Suprapubic skin (tissue), 4 donors: ENCODE data around the gene GPRC5B. TPM values are rescaled to one million over a fixed set of nuclear protein-coding genes. Genes with fewer than 3 reads are reported as not detected.

ENCODE experiments used
- DNase-seq, 2 donors: peaks; one replicate each; pipeline ENCODE4 v3.0.0-alpha.2; 2019; ENCODE audit warnings: low spot score in 2 of 2
- H3K27ac ChIP-seq: fragments of 200-600 bp; sonication (generic); one replicate; pipeline ENCODE4 v1.5.1; 2019
- H3K27me3 ChIP-seq: fragments of 200-600 bp; sonication (generic); one replicate; pipeline ENCODE4 v1.5.1; 2019
- H3K36me3 ChIP-seq: fragments of 200-600 bp; sonication (generic); one replicate; pipeline ENCODE4 v1.5.1; 2019
- H3K4me1 ChIP-seq: fragments of 200-600 bp; sonication (generic); one replicate; pipeline ENCODE4 v1.5.1; 2019
- H3K4me3 ChIP-seq: fragments of 200-600 bp; sonication (generic); one replicate; pipeline ENCODE4 v1.5.1; 2019; ENCODE audit warnings: mild to moderate bottlenecking
- H3K9me3 ChIP-seq: fragments of 200-600 bp; sonication (generic); one replicate; pipeline ENCODE4 v1.5.1; 2019
- EP300 ChIP-seq: sonication (generic); formaldehyde crosslinking; IDR thresholded peaks from one replicate; pipeline ENCODE4 v1.6.1; 2017; ENCODE audit warnings: antibody characterized with exemption
- POLR2A ChIP-seq, 2 donors: fragments of 450-650 bp; IDR thresholded peaks; one replicate each; pipeline ENCODE4 v1.6.1; 2017; ENCODE audit warnings: antibody characterized with exemption in 2 of 2, mild to moderate bottlenecking in 2 of 2, moderate library complexity in 2 of 2
- POLR2AphosphoS5 ChIP-seq, 3 donors: sonication (generic); formaldehyde crosslinking; IDR thresholded peaks; one replicate each; pipeline ENCODE4 v1.6.1; 2017; ENCODE audit warnings: antibody characterized with exemption in 3 of 3
- WGBS: methylation state at CpG from one replicate; pipeline ENCODE4 v1.1.5; 2018; 5-methylcytosine and 5-hydroxymethylcytosine counted together
- total RNA-seq, 4 donors: library from RNA; depleted of rRNA; stranded (reverse); fragments of >200 nt; gene quantifications; one replicate each; pipeline ENCODE4 v1.1.0, GENCODE V29; 2016
- TF ChIP-seq, protein P1 (sequence below), 2 donors: fragments of 200-600 bp in 1 of 2; fragments of 450-650 bp in 1 of 2; sonication (generic) in 1 of 2; IDR thresholded peaks; one replicate each; pipeline ENCODE4 v1.5.1; 2016 to 2019; ENCODE audit warnings: antibody characterized with exemption in 2 of 2, mild to moderate bottlenecking in 1 of 2, moderate library complexity in 1 of 2

Gene GPRC5B
- total RNA-seq, 4 donors from 2014 or later = 4.1 to 10.6 (median 6.9) TPM

DNA sequence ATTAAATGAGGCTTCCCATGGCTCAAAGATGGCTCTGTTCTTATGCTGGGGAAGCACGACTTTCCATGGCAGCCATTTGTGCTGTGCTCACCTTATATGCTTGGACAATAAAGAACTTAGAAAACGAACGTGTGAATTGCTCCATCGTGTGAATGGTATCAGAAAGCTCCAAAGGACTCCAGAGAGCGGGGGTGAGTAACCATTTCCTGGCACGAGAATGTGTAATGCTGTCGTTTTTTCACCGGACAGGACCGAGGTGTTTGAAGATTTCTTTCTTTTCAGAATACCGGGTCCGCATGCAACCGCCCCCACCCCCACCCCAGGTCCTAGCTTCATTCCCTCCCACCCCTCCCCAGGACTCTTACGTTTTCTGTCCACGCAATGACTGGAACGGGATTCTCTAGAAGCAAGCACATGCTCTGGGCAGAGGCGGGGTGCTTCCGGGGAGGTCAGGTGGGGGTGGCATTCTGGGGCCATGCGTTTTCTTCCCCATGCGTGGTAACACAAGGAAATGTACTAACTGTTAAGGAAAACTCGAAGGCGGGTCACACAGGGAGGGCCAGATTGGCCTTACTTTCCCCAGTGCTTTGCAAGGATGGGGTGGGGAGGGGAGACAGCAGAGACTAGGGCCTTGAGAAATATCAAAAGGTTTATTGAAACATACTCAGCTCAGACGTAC lies 26.2 kb downstream of the GPRC5B start:
- H3K36me3 ChIP-seq = no peaks in the 10 kb centered on the region
- WGBS = 84% methylated on average over 22 of the region's 22 CpGs

DNA sequence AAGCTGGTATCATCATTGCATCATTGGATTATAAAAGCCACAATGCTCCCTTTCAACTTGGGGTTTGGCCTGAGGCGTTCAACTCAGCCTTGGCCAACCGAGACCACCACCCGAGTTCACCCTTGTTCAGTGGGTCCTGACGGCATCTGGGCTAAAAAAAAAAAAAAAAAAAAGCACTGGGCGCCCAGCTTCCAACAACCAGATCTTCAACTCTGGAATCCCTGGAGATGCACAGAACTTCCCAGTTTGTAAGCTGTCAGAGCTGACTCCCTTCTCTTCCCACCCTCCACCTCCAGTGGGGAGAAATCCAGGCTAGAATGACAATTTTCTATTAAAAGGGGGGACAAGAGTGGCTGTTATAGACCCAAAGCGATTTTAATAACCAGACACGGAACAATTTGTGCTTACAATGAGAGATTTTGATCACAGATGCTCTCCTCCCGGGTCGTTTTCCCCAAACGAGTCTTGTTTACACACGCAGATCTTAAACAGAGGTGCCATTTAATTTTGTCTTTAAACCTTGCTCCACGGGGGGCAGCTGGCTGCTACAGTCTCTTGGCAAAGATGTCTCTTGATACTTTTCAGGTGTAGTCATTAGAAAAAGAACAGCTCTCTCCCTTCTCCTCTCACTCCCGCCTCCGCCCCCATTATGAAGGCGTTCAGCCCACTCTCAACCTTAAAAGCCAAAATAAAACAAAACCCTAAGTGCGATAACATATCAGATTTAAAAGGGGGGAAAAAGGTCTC lies 26.9 kb downstream of the GPRC5B start:
- Histone ChIP-seq H3K9me3 (no peaks in the 10 kb centered on the region), H3K4me3 (no peak overlapping the region), H3K36me3 (no peaks in the 10 kb centered on the region), H3K27me3 (no peaks in the 10 kb centered on the region), H3K27ac (no peak overlapping the region), H3K4me1 (no peaks in the 10 kb centered on the region)
- TF ChIP-seq POLR2AphosphoS5 (IDR thresholded peaks at IDR 0.05) = no peak
- TF ChIP-seq, protein P1, sequence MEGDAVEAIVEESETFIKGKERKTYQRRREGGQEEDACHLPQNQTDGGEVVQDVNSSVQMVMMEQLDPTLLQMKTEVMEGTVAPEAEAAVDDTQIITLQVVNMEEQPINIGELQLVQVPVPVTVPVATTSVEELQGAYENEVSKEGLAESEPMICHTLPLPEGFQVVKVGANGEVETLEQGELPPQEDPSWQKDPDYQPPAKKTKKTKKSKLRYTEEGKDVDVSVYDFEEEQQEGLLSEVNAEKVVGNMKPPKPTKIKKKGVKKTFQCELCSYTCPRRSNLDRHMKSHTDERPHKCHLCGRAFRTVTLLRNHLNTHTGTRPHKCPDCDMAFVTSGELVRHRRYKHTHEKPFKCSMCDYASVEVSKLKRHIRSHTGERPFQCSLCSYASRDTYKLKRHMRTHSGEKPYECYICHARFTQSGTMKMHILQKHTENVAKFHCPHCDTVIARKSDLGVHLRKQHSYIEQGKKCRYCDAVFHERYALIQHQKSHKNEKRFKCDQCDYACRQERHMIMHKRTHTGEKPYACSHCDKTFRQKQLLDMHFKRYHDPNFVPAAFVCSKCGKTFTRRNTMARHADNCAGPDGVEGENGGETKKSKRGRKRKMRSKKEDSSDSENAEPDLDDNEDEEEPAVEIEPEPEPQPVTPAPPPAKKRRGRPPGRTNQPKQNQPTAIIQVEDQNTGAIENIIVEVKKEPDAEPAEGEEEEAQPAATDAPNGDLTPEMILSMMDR (IDR thresholded peaks at IDR 0.05) = no peak
- no peak for TF ChIP-seq EP300
- TF ChIP-seq POLR2A (IDR thresholded peaks at IDR 0.05) = no peak
- peak in 1 of 2 donors; percentile 15 for DNase-seq
- 76% methylated on average over 16 of the region's 16 CpGs for WGBS

More for the DNA sequence above, 26.2 kb downstream of the GPRC5B start:
- TF ChIP-seq EP300 (no peak), POLR2AphosphoS5 (IDR thresholded peaks at IDR 0.05) (no peak), POLR2A (IDR thresholded peaks at IDR 0.05) (no peak)
- TF ChIP-seq, protein P1 (IDR thresholded peaks at IDR 0.05) = no peak
- Histone ChIP-seq H3K4me3 (no peak overlapping the region), H3K27me3 (no peaks in the 10 kb centered on the region), H3K9me3 (no peaks in the 10 kb centered on the region), H3K4me1 (no peaks in the 10 kb centered on the region), H3K27ac (no peak overlapping the region)
- no peak for DNase-seq

DNA sequence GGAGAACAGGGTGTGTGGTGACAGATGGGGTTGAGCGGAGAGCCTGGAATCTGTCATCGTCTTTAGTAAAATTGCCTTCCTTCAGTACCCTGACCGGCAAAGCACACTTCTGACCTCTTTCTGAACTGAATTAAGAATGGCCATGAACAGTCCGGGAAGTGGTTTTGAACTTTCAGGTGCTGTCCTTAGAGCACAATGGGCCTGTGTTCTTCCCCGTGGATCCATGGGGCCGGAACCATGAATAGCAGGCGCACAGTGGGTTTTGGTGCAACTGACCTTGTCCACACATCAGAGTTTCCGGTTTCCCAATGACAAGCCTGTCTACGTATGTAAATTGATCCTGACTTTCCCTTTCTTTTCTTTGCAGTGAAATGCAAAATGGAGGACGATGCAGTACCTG lies 28.5 kb downstream of the GPRC5B start:
- 94% methylated on average over 10 of the region's 10 CpGs for WGBS
- no peaks in the 10 kb centered on the region for H3K4me1 ChIP-seq
- TF ChIP-seq POLR2AphosphoS5 (IDR thresholded peaks at IDR 0.05) (no peak), EP300 (no peak), POLR2A (IDR thresholded peaks at IDR 0.05) (no peak)
- TF ChIP-seq, protein P1 (IDR thresholded peaks at IDR 0.05) = no peak

DNA sequence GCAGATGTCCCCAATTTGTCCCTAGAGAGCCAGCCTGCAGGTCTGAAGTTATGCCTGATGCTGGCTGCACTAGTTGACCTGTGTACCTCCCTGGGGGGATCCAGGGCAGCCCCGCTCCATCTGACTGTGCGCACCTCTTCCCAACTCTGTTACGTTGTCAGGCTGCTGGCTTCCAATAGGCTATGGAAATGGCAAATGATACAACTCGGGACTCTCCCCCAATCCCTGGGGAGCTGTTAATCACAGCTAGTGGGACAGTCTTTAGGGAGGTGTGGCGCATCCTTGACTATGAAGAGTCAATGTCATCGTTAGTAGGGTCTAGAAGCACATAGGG lies 30.1 kb downstream of the GPRC5B start:
- WGBS = 89% methylated on average over 6 of the region's 6 CpGs
- H3K27ac ChIP-seq = no peak overlapping the region
- DNase-seq = peak in 1 of 2 donors; percentile 24
- H3K4me3 ChIP-seq = no peak overlapping the region
- no peaks in the 10 kb centered on the region for H3K36me3 ChIP-seq
- no peaks in the 10 kb centered on the region for H3K27me3 ChIP-seq
- H3K4me1 ChIP-seq = no peaks in the 10 kb centered on the region
- TF ChIP-seq, protein P1 (IDR thresholded peaks at IDR 0.05) = no peak
- TF ChIP-seq EP300 (no peak), POLR2A (IDR thresholded peaks at IDR 0.05) (no peak), POLR2AphosphoS5 (IDR thresholded peaks at IDR 0.05) (no peak)
- H3K9me3 ChIP-seq = no peaks in the 10 kb centered on the region

More for the DNA sequence above, 28.5 kb downstream of the GPRC5B start:
- H3K4me3 ChIP-seq = no peak overlapping the region
- no peak overlapping the region for H3K27ac ChIP-seq
- no peaks in the 10 kb centered on the region for H3K9me3 ChIP-seq
- DNase-seq = peak in 1 of 2 donors; percentile 31
- H3K27me3 ChIP-seq = no peaks in the 10 kb centered on the region
- H3K36me3 ChIP-seq = no peaks in the 10 kb centered on the region

DNA sequence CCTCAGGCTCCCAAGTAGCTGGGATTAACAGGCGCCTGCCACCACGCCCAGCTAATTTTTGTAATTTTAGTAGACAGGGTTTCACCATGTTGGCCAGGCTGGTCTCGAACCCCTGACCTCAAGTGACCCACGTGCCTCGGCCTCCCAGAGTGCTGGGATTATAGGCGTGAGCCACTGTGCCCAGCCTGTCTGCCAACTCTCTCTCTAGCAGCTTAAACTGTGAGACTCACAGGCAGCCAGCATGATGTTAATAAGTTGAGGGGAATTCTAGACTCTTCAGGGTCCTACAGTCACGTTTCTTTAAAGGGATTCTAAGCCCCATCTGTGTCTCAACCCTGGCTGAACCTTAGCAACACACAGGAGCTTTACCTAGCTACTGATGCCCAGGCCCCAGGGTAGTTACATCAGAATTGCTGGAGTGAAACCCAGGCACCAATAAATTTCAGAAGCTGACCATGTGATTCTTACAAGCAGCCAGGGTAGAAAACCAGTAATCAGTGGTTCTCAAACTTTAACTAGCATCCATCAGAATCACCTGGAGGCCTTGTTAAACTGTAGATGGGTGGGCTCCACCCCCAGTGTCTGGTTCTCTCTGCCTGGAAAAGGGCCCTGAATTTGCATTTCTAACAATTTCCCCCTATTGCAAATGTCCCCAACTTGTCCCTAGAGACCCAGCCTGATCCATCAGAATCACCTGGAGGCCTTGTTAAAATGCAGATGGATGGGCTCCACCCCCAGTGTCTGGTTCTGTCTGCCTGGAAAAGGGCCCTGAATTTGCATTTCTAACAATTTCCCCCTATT lies 30.7 kb downstream of the GPRC5B start:
- Histone ChIP-seq H3K36me3 (no peaks in the 10 kb centered on the region), H3K9me3 (no peaks in the 10 kb centered on the region), H3K4me1 (no peaks in the 10 kb centered on the region), H3K4me3 (no peak overlapping the region), H3K27me3 (no peaks in the 10 kb centered on the region), H3K27ac (no peak overlapping the region)
- TF ChIP-seq EP300 (no peak), POLR2A (IDR thresholded peaks at IDR 0.05) (no peak), POLR2AphosphoS5 (IDR thresholded peaks at IDR 0.05) (no peak)
- TF ChIP-seq, protein P1 (IDR thresholded peaks at IDR 0.05) = no peak
- peak in 1 of 2 donors; percentile 18 for DNase-seq
- WGBS = 48% methylated on average over 7 of the region's 7 CpGs
